COR-L47 (cell line): ENCODE measurements around the gene KRT72.

Experiments used
- DNase-seq: peaks from one replicate; lab custom pipeline; 2025; lab: John Stamatoyannopoulos, UW

Gene KRT72

GRCh38 chr12:52541709-52542108 lies 59.6 kb downstream of the KRT72 start:
- no peak for DNase-seq

- no peak for DNase-seq
These were observed 60.7 kb downstream of the KRT72 start for GRCh38 chr12:52540531-52540930.

- DNase-seq: no peak
These were observed 61.5 kb downstream of the KRT72 start for GRCh38 chr12:52539821-52540173.

- DNase-seq: peak; percentile 86
These were observed 62.0 kb downstream of the KRT72 start for GRCh38 chr12:52539083-52539820.

GRCh38 chr12:52537101-52537500 lies 64.2 kb downstream of the KRT72 start:
- no peak for DNase-seq
